Fibroblast of villous mesenchyme (primary cell): ENCODE data around the gene GALNT8. TPM values are rescaled to one million over a fixed set of nuclear protein-coding genes. Genes with fewer than 3 reads are reported as not detected.

Experiments used
- DNase-seq: peaks from one replicate; pipeline ENCODE4 v3.0.0-alpha.2; 2010; ENCODE audit warnings: low read depth
- H3K4me3 ChIP-seq: 2 replicates; pipeline ENCODE4 v1.5.1; 2011; ENCODE audit warnings: low read depth, mild to moderate bottlenecking, low read length
- total RNA-seq: library from RNA; depleted of rRNA; stranded (reverse); fragments of >200 nt; gene quantifications from 2 replicates; pipeline ENCODE4 v1.2.3, GENCODE V29; 2012
- TF ChIP-seq, protein P1 (sequence below): IDR thresholded peaks from 2 replicates; pipeline ENCODE4 v1.5.1; 2012; ENCODE audit warnings: low read depth, mild to moderate bottlenecking, low read length; ENCODE audit not compliant: insufficient read depth

GALNT8 gene
- total RNA-seq, 1 donor = under 0.01 TPM

DNA sequence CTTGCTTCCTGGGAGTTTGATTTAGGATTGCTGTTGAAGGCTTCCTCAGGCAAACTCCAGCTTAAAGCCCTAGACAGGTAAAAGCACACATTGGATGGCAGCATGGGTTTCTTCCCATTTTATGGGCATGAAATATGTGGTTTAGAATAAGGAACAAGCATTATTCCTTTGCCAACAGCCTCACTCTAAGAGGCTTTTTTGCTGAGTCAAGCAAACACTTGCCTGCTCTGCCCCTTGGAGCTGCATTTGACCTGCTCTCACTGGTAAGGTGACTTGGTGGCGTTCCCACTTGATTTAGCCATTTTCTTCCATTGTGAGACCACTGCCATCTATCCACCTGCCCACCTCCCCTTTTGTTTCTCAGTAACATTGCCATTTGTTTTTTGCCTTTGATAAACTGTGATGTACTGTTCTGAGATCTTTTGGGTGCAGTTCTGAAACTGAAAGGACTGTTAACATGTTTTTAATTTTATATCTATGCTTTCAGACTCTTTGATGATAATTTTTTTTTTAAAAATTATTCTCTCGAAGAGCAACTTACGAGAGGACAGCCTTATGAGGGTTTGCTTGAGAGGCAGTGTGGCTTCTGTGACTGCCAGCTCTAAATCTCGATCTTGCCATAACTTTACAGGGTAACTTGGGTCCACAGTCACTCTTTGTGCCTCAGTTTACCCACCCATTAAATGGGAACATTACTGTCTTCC, 92.6 kb downstream of the GALNT8 start:
- H3K4me3 ChIP-seq = no peak overlapping the region
- TF ChIP-seq, protein P1, sequence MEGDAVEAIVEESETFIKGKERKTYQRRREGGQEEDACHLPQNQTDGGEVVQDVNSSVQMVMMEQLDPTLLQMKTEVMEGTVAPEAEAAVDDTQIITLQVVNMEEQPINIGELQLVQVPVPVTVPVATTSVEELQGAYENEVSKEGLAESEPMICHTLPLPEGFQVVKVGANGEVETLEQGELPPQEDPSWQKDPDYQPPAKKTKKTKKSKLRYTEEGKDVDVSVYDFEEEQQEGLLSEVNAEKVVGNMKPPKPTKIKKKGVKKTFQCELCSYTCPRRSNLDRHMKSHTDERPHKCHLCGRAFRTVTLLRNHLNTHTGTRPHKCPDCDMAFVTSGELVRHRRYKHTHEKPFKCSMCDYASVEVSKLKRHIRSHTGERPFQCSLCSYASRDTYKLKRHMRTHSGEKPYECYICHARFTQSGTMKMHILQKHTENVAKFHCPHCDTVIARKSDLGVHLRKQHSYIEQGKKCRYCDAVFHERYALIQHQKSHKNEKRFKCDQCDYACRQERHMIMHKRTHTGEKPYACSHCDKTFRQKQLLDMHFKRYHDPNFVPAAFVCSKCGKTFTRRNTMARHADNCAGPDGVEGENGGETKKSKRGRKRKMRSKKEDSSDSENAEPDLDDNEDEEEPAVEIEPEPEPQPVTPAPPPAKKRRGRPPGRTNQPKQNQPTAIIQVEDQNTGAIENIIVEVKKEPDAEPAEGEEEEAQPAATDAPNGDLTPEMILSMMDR = no peak
- no peak for DNase-seq

DNA sequence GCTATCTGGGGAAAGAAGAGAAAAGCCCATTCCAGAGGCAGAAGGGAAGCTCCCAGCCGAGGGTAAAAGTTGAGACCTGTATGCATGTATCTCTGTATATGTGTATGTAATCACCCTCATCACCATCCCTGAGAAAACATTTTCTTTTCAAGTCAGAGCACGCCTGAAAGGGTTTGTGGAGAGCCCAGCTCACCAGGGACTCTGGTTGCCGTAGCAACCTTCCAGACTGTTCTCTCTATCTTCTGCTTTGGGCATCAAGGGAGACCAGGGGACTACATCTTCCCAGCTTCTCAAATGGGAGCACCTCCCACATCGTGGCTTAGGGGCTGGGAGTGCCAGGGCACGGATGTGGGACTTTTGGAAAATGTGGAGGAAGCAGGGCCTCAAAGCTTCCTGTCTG, 93.5 kb downstream of the GALNT8 start:
- no peak overlapping the region for H3K4me3 ChIP-seq
- no peak for DNase-seq
- TF ChIP-seq, protein P1 = no peak

DNA sequence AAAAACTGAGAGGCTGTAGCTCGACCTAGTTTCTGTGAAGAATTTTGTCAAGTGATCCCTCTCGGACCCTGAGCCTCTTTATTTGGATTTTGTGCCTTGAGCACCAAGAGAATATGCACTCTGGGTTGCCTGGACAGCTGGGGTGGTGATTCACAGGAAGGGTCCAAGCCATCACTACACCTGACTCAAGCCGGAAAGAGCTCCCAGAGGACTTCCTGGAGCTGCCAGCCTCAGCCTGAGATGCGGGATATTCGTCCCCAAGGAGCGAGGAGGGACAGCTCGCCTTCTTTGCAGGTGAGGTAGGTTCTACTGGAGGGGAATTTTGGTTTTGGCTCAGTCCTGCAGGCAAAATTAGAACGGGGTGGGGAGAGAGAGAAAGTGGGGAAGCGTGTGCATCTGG, 94.3 kb downstream of the GALNT8 start:
- no peak for DNase-seq
- TF ChIP-seq, protein P1 = no peak

DNA sequence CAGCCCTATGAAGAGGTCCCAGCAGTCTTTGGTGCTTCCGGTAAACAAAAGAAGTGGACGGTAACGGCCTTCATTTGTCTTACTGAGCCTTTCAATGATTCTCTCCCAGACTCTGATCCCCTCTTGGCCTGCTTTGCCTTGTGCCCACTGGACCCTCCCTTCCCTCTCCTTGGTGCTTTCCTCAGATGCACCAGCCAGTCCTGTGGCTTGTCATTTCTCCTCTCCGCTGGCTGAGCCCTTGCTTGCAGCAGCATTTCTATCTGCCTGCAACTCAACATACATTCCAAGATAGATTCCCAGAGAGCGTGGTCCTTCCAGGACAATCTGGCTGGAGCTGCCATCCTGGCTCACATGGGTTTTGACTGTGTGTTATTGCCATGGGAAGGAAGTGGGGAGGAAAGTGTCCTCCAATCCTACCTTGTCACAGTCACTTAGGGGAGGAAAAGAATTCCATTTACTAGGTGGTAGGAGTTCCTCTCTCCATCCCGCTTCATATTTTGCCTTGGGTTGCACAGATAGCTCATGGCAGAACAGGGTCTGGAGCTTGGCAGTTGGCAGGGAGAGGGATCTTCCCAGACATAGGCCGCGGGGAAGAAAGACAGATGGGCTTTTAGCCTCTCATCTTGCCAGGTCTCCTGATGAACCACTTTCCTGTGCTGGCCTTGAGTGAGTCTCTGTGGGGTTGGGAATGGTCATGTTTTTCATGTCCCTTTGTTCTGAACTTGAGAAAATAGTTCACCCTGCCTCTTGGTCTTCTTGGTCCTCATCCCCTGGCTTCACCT, 96.7 kb downstream of the GALNT8 start:
- no peak overlapping the region for H3K4me3 ChIP-seq
- no peak for DNase-seq
- TF ChIP-seq, protein P1 = no peak

More for the DNA sequence above, 94.3 kb downstream of the GALNT8 start:
- H3K4me3 ChIP-seq = no peak overlapping the region

DNA sequence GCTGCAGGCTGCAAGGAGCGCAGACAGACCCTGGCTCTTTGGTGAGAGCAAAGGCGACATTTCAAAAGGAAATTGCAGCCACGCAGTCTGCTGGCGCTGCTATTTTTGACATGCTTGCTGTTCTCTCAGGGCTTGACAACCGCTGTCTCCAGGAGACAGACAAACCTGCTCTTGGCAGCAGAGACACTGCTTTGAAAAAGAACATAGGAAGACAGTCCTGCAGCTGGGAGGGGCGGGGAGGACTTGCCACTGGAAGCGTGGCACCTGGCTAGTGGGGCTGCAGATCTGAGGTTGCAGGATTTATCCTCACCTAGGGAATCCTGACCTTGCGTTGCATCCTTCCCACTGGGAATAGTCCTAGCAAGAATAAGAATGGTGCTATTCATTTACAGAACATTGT, 97.7 kb downstream of the GALNT8 start:
- TF ChIP-seq, protein P1 = no peak
- no peak overlapping the region for H3K4me3 ChIP-seq
- DNase-seq = no peak

DNA sequence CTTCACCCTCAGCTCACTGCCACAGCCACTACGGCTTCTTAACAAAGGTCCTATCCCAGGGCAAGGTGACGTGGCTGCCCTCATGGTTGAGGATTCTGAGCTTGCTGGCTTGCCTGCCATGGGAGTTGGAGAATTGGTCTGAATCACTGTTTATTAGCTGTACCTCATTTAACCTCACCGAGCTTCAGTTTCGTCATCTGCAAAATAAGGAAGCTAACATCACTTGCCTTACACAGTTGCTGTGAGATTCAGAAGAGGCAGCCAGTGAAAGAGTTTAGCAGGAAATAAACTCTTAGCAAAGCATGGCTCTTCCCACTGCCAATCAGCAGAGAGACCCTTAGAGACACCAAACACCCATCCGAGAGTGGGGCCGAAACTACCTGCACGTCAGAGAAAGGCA, 99.5 kb downstream of the GALNT8 start:
- H3K4me3 ChIP-seq = no peak overlapping the region
- TF ChIP-seq, protein P1 = no peak
- DNase-seq = no peak

DNA sequence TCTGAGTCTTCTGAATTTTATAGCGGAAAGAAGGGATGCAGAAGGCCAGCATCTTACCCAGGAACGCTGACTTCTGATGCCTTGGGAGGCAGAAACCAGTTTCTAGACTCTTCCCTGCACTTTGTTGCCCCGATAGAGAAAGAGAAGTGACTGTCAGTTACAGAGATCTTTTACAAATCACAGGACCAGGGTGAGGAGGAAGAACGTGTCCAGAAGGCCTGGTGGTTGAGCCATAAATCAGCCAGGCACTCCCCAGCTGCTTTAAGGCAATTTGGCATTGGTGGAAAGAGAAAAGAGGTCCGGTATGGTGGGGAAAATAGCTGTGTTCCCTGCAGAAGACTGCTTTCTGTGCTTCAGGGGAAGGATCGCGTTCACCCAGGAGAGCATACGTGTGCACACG, 100.8 kb downstream of the GALNT8 start:
- TF ChIP-seq, protein P1 = no peak
- no peak overlapping the region for H3K4me3 ChIP-seq
- DNase-seq = no peak
